ENCODE results near the gene SLC16A7. TPM values are rescaled to one million over a fixed set of nuclear protein-coding genes. Genes with fewer than 3 reads are reported as not detected.

The SLC16A7 gene
- total RNA-seq, 1 donor from 2014 or later: 3.5 TPM

DNA sequence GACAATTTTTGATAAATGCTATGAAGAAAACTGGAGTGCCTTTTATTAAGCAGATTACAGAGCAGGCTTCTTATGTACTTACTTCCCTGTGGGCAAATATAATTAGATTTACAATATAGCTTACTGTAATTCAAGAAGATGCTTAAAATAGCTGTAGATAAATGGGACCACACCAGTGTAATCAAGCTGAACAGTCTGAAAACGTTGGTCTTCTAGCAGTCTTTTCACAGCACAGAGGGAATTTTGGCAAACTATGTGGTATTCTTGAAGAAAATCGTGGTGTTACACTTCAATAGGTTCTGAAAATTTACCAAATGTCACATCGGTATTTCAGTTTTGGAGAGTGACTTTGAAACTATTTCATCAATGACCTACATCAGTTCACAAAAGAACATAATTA is 47.7 kb downstream of the SLC16A7 start:
- Histone ChIP-seq H3K4me3 (ENCODE audit: low read depth, low read length) (no peak overlapping the region), H3K36me3 (ENCODE audit: control insufficient read depth, insufficient read depth, low read length) (no peaks in the 10 kb centered on the region), H3K27me3 (ENCODE audit: control insufficient read depth, insufficient read depth, low read length) (no peaks in the 10 kb centered on the region)
- TF ChIP-seq CTCF (IDR thresholded peaks at IDR 0.05; ENCODE audit: insufficient read depth, low read length, poor library complexity, severe bottlenecking): no peak
- no peak for DNase-seq (ENCODE audit: low read depth)

GRCh38 chr12:59645242-59645641 is 49.4 kb downstream of the SLC16A7 start:
- no peaks in the 10 kb centered on the region for H3K36me3 ChIP-seq (ENCODE audit: control insufficient read depth, insufficient read depth, low read length)
- DNase-seq (ENCODE audit: low read depth): no peak
- no peaks in the 10 kb centered on the region for H3K27me3 ChIP-seq (ENCODE audit: control insufficient read depth, insufficient read depth, low read length)
- no peak for TF ChIP-seq CTCF (IDR thresholded peaks at IDR 0.05; ENCODE audit: insufficient read depth, low read length, poor library complexity, severe bottlenecking)
- H3K4me3 ChIP-seq (ENCODE audit: low read depth, low read length): no peak overlapping the region

DNA sequence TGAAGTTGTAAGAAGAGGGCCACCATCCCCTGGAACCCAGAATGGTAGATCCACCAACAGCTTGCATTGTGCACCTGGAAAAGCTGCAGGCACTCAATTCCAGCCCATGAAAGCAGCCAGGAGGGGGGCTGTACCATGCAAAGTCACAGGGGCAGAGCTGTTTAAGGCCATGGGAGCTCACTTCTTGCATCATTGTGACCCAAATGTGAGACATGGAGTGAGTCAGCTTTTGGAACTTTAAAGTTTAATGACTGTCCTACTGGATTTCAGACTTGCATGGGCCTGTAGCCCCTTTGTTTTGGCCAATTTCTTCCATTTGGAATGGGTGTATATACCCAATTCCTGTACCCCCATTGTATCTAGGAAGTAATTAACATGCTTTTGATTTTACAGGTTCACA is 50.8 kb downstream of the SLC16A7 start:
- no peak for DNase-seq (ENCODE audit: low read depth)
- TF ChIP-seq CTCF (IDR thresholded peaks at IDR 0.05; ENCODE audit: insufficient read depth, low read length, poor library complexity, severe bottlenecking): no peak
- Histone ChIP-seq H3K36me3 (ENCODE audit: control insufficient read depth, insufficient read depth, low read length) (no peaks in the 10 kb centered on the region), H3K4me3 (ENCODE audit: low read depth, low read length) (no peak overlapping the region), H3K27me3 (ENCODE audit: control insufficient read depth, insufficient read depth, low read length) (no peaks in the 10 kb centered on the region)

DNA sequence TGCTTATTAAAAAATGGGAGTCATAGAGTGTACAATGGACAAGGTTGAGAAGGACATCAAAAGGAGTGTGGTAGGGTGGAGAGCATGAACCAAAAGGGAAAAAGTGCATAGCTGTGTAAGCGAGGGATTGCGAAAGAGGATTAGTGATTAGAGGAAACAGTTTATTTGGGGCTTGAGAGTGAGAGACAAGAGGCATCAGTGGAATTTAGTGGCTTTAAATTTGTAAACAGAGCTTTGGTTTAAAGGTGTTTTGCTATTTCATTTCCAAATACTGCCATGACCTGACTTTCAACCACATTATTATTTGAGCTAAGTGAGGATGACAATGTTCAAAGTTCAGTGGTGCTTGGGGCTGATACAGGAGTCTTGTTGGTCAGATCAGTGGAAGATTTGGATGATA is 53.4 kb downstream of the SLC16A7 start:
- Histone ChIP-seq H3K36me3 (ENCODE audit: control insufficient read depth, insufficient read depth, low read length) (no peaks in the 10 kb centered on the region), H3K27me3 (ENCODE audit: control insufficient read depth, insufficient read depth, low read length) (no peaks in the 10 kb centered on the region), H3K4me3 (ENCODE audit: low read depth, low read length) (no peak overlapping the region)
- no peak for TF ChIP-seq CTCF (IDR thresholded peaks at IDR 0.05; ENCODE audit: insufficient read depth, low read length, poor library complexity, severe bottlenecking)
- DNase-seq (ENCODE audit: low read depth): no peak

- no peaks in the 10 kb centered on the region for H3K36me3 ChIP-seq (ENCODE audit: control insufficient read depth, insufficient read depth, low read length)
- no peaks in the 10 kb centered on the region for H3K27me3 ChIP-seq (ENCODE audit: control insufficient read depth, insufficient read depth, low read length)
- no peak for TF ChIP-seq CTCF (IDR thresholded peaks at IDR 0.05; ENCODE audit: insufficient read depth, low read length, poor library complexity, severe bottlenecking)
- H3K4me3 ChIP-seq (ENCODE audit: low read depth, low read length): no peak overlapping the region
- no peak for DNase-seq (ENCODE audit: low read depth)
These were observed 54.9 kb downstream of the SLC16A7 start for GRCh38 chr12:59650588-59651228.
